Heart left ventricle (tissue), 16 donors: ENCODE measurements around the gene C10orf88. TPM values are rescaled to one million over a fixed set of nuclear protein-coding genes. Genes with fewer than 3 reads are reported as not detected.

Experiments used
- ATAC-seq, 4 donors: fragments of 200-7000 bp; cut with Tn5 transposase; one replicate each; pipeline ENCODE4 v1.9.1; 2020 to 2022; ENCODE audit warnings: moderate library complexity in 4 of 4, mild to moderate bottlenecking in 3 of 4, moderate number of reproducible peaks in 1 of 4
- DNase-seq, 5 donors: peaks; one replicate each; pipeline ENCODE4 v3.0.0-alpha.2; 2020
- H3K27ac ChIP-seq, 12 donors: fragments of 200-600 bp; sonication (generic) in 4 of 12; one replicate each; pipeline versions ENCODE4 v1.5.0 to v1.8.0; 2016 to 2022; ENCODE audit warnings: mild to moderate bottlenecking in 2 of 12
- H3K27me3 ChIP-seq, 9 donors: fragments of 200-600 bp; sonication (generic) in 2 of 9; one replicate each; pipeline versions ENCODE4 v1.5.1 to v1.8.0; 2016 to 2022; ENCODE audit warnings: mild to moderate bottlenecking in 3 of 9
- H3K36me3 ChIP-seq, 9 donors: fragments of 200-600 bp; sonication (generic) in 2 of 9; one replicate each; pipeline versions ENCODE4 v1.5.0 to v1.8.0; 2018 to 2022; ENCODE audit warnings: mild to moderate bottlenecking in 2 of 9
- H3K4me1 ChIP-seq, 12 donors: fragments of 200-600 bp; sonication (generic) in 4 of 12; one replicate each; pipeline versions ENCODE4 v1.5.0 to v1.8.0; 2016 to 2022; ENCODE audit warnings: mild to moderate bottlenecking in 3 of 12
- H3K4me3 ChIP-seq, 12 donors: fragments of 200-600 bp; sonication (generic) in 4 of 12; one replicate each; pipeline versions ENCODE4 v1.5.0 to v1.8.0; 2017 to 2022; ENCODE audit warnings: mild to moderate bottlenecking in 9 of 12, moderate library complexity in 4 of 12
- H3K9me3 ChIP-seq, 12 donors: fragments of 200-600 bp; sonication (generic) in 4 of 12; one replicate each; pipeline versions ENCODE4 v1.5.0 to v1.8.0; 2016 to 2022; ENCODE audit warnings: mild to moderate bottlenecking in 1 of 12
- CTCF ChIP-seq, 12 donors: fragments of 200-600 bp; sonication (generic) in 4 of 12; IDR thresholded peaks; one replicate each; pipeline versions ENCODE4 v1.5.0 to v1.8.0; 2018 to 2022; ENCODE audit warnings: antibody characterized with exemption in 12 of 12, mild to moderate bottlenecking in 5 of 12
- POLR2A ChIP-seq, 2 donors: fragments of 450-650 bp; IDR thresholded peaks; one replicate each; pipeline ENCODE4 v1.6.1; 2017; ENCODE audit warnings: antibody characterized with exemption in 2 of 2, mild to moderate bottlenecking in 2 of 2, moderate library complexity in 2 of 2
- WGBS, 4 donors: extraction: QIAGEN DNeasy Blood & Tissue Kit in 2 of 4; methylation state at CpG; one replicate each; pipeline versions ENCODE4 v1.1.5 to v1.1.7; 2013 to 2018; 5-methylcytosine and 5-hydroxymethylcytosine counted together
- intact Hi-C, 10 donors: fragments of 100-400 bp; cut with DNase I; formaldehyde crosslinking; loops; one replicate each; pipeline versions ENCODE4 v1.11.1 to v1.14.2; 2022
- polyA plus RNA-seq, 2 donors: library from polyadenylated mRNA; stranded (reverse); fragments of 200-250 nt; gene quantifications; one replicate each; pipeline ENCODE4 v1.2.3, GENCODE V29; 2013
- total RNA-seq, 9 donors: library from RNA; depleted of rRNA in 2 of 9; stranded (reverse); fragments of >200 nt in 2 of 9; fragmentation: NEBNext Ultra II Directional in 3 of 9; extraction: Animal tissue kit (Norgen Biotek cat#: 25700) in 3 of 9; gene quantifications; one replicate each; pipeline versions ENCODE4 v1.1.0 to v1.2.4, GENCODE V29; 2016 to 2023
- donor health status: ischemic (EF 13 %, LVEDD 7.1; RV severe dilation, severe dysfunction).
- donor health status: healthy with polysubstance abuse.
- donor health status: DM: no; HTN: yes; CAD: no.
- donor health status: DM: no; HTN: no; CAD: no.
- donor health status: ischemic (EF 25% LVEDD 6.9; RV normal size, moderate dysfunction).
- donor health status: ischemic (EF 25% LVEDD 5.7; RV mildly dilated, moderate dysfunction).
- donor health status: healthy.
- donor health status: DM: yes; HTN: yes; CAD: no.
- donor health status: ischemic (EF 35%, LVEDD 5.7; RV mildly dilated, moderate dysfunction).
- donor health status: nonischemic (EF 11% LVEDD 7.7; RV severe dilation, severe dysfunction).
- donor health status: DM: yes; HTN: yes; CAD: no.
- donor health status: PGD.
- donor health status: ischemic (EF 29% LVEDD 5.4; RV normal size, mild dysfunction).
- donor health status: nonischemic (EF 23%, LVEDD 6.1; RV moderate dilation, normal function).

The C10orf88 gene
- total and polyA plus RNA-seq, 11 donors, result 3.1 to 8.3 (median 5.7) TPM

GRCh38 chr10:122986335-122986734, 32.3 kb upstream of the C10orf88 start:
- H3K36me3 ChIP-seq, result peaks cover 0 to 43% (median 11%) of the 10 kb centered on the region in 9 donors
- no peaks in the 10 kb centered on the region for H3K4me1 ChIP-seq
- intact Hi-C loops, result loop anchor here in 1 of 10 donors (10.0 kb wide), 1 partner anchor 612 kb away; the partner anchor contains the start of gene PLEKHA1
- no peak overlapping the region for H3K4me3 ChIP-seq
- no peaks in the 10 kb centered on the region for H3K27me3 ChIP-seq
- ATAC-seq (no peak), DNase-seq (no peak)
- WGBS, 4 donors, result 87 to 91% (median 90%) methylated on average over 6 of the region's 6 CpGs
- H3K9me3 ChIP-seq, result no peaks in the 10 kb centered on the region
- no peak overlapping the region for H3K27ac ChIP-seq
- TF ChIP-seq CTCF (IDR thresholded peaks at IDR 0.05), result no peak
- no peak for TF ChIP-seq POLR2A (IDR thresholded peaks at IDR 0.05)

DNA sequence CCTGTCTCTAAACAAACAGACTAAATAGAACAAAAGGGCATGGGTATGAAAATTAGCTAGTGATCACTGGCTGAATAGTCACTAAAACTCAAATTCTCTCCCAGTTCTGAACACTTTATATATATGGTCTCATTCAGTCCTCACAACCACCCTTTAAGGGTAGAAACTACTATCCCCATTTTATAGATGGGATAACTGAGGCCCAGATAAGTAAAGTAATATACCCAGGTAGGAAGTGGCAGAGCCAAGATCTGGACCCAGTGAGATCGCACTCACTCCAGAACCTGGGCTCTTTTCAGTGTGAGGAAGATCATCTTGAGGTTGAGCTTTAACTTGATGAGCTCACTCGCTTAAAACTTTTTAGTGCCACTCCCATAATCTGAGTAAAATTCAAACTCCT, 30.7 kb upstream of the C10orf88 start:
- no peak for TF ChIP-seq CTCF (IDR thresholded peaks at IDR 0.05)
- TF ChIP-seq POLR2A (IDR thresholded peaks at IDR 0.05), result no peak
- H3K4me1 ChIP-seq, result peaks cover 0 to 9% (median 3%) of the 10 kb centered on the region in 12 donors
- no peaks in the 10 kb centered on the region for H3K27me3 ChIP-seq
- peaks cover 0 to 27% (median 9%) of the 10 kb centered on the region in 9 donors for H3K36me3 ChIP-seq
- ATAC-seq (no peak), DNase-seq (no peak)
- intact Hi-C loops, result loop anchor here in 1 of 10 donors (10.0 kb wide), 1 partner anchor 610 kb away; the partner anchor contains the start of gene PLEKHA1
- WGBS, 4 donors, result 98 to 100% (median 99%) methylated on average over 2 of the region's 2 CpGs
- no peak overlapping the region for H3K4me3 ChIP-seq
- H3K9me3 ChIP-seq, result no peaks in the 10 kb centered on the region
- no peak overlapping the region for H3K27ac ChIP-seq

DNA sequence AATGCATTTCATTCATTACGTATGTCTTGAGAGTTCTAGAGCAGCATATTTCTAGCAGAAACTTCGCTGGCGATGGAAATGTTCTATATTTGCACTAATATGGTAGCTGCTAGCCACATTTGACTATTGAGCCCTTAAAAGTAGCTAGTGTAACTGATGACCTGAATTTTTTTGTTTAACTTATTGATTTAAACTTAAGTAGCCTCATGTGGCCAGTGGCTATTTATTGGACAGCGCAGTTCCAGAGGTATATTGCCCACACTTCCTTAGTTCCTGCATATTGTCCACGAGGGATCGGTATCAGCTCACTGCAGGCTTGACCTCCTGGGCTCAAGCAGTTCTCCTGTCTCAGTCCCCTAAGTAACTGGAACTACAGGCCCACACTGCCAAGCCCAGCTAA, 29.9 kb upstream of the C10orf88 start:
- no peaks in the 10 kb centered on the region for H3K9me3 ChIP-seq
- intact Hi-C loops, result loop anchor here in 1 of 10 donors (10.0 kb wide), 1 partner anchor 609 kb away; the partner anchor contains the start of gene PLEKHA1
- WGBS, 4 donors, result 96 to 98% (median 97%) methylated on average over 6 of the region's 6 CpGs
- TF ChIP-seq CTCF (IDR thresholded peaks at IDR 0.05) (no peak), POLR2A (IDR thresholded peaks at IDR 0.05) (no peak)
- ATAC-seq, result no peak
- H3K4me1 ChIP-seq, result peaks cover 0 to 13% (median 6%) of the 10 kb centered on the region in 12 donors
- H3K27me3 ChIP-seq, result no peaks in the 10 kb centered on the region
- H3K27ac ChIP-seq, result no peak overlapping the region
- DNase-seq, result no peak
- H3K4me3 ChIP-seq, result no peak overlapping the region
- H3K36me3 ChIP-seq, result peaks cover 0 to 24% (median 6%) of the 10 kb centered on the region in 9 donors

DNA sequence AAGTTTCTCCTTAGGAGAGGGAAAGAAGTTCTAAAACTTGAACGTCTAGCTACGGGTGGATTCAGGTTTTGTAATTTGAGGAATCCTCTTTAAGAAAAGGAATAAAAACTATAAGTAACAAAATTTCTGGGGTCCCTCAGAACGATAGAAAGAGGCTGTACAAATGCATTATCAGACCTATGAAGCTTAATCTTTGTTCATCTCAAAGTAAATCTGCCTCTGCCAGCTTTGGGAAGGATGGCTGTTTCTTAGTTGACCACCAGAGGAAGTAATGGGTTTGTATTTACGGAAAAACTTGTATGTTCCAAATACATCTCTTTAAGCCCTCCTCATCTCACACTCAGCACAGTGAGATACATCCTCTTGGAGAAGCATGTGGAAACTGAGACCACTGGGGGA, 27.0 kb upstream of the C10orf88 start:
- H3K36me3 ChIP-seq, result peaks cover 0 to 16% (median 3%) of the 10 kb centered on the region in 9 donors
- DNase-seq (no peak), ATAC-seq (no peak)
- intact Hi-C loops, result loop anchor here in 4 of 10 donors (2.0 to 10.0 kb wide), 3 partner anchors 26 to 606 kb away; partner anchors contain the start of genes C10orf88 (in 2 of the 4), ACADSB (in 1 of the 4), IKZF5 (in 1 of the 4) and PLEKHA1 (in 1 of the 4)
- H3K27me3 ChIP-seq, result no peaks in the 10 kb centered on the region
- H3K4me3 ChIP-seq, result peak overlapping the region in 11 of 12 donors; percentile 41 to 92 (median 75)
- 22 to 33% (median 29%) methylated on average over 4 of the region's 4 CpGs for WGBS, 4 donors
- no peaks in the 10 kb centered on the region for H3K9me3 ChIP-seq
- H3K4me1 ChIP-seq, result peaks cover 0 to 13% (median 6%) of the 10 kb centered on the region in 12 donors
- H3K27ac ChIP-seq, result peak overlapping the region in 3 of 12 donors; percentile 86 to 94 (median 90)
- TF ChIP-seq POLR2A (IDR thresholded peaks at IDR 0.05) (no peak), CTCF (IDR thresholded peaks at IDR 0.05) (peak in 3 of 12 donors; percentile 24 to 35 (median 27))
